Measurements from ENCODE around the gene MAGT1. TPM values are rescaled to one million over a fixed set of nuclear protein-coding genes. Genes with fewer than 3 reads are reported as not detected.
"Not testable (repeated sequence)": the region's sequence is repeated elsewhere in the genome, so short reads cannot be mapped to it uniquely, and the experiment has no call there.

The MAGT1 gene
- 10 to 100 TPM; 25.1 to 49.2 (median 34.2) TPM for total RNA-seq

DNA sequence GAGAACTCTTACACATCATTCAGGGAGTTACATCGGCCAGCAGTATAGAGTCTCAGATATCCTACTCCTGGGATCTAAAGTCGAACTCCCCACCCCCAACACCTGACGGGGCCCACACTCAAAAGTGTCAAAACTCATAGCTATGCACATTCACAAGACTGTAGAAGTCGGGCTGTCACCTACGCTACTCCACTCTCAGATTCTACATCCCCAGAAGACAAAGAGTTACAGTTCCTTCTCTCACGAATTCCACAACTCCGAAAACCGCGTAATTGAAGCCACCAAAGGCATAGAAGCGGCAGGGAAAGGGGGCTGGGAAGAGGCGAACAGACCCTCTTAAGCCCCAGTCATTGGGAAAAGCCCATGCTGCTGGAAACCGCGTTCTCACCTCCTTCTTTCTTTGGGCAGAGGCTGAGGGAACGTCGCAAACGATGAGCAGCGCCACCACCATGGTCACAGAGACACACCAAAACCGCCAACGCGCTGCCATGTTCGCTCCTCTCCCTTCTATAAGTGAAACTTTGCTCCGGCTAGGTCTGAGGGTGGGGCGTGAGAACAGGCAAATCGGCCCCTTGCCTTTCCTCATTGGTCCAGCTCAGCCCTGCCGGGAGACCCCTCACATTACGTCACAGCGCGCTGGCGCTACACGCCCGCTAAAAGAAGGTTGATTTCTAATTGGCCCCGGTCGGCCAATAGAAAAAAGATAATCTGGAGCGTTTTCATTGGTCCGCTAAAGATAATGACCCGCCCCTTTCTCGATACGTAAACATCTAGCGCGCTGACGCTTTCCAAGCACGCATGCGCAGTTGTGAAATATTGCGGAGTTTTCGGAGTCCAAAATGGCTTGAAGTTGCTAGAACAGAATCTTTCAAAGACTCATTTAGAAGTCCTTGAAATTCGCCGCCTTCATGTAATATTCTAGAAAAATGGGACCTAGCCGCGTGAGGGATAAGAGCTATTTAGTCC is at the start of gene MAGT1:
MAGT1 (minus strand) TSS at position 515 of the 966 bp plus-strand sequence; CDS start at position 490, 25 bp downstream.
- H3K36me3 ChIP-seq: no peaks in the 10 kb centered on the region
- intact Hi-C loops (cut with DNase I; ENCODE audit: low total_unique reads): no loop called here
- TF ChIP-seq POLR2A (IDR thresholded peaks at IDR 0.05) (peak; percentile 97), POLR2AphosphoS5 (IDR thresholded peaks at IDR 0.05) (peak; percentile 94 to 98 (median 98)), EP300 (IDR thresholded peaks at IDR 0.05; ENCODE audit: low read depth) (no peak)
- TF ChIP-seq, protein P1, sequence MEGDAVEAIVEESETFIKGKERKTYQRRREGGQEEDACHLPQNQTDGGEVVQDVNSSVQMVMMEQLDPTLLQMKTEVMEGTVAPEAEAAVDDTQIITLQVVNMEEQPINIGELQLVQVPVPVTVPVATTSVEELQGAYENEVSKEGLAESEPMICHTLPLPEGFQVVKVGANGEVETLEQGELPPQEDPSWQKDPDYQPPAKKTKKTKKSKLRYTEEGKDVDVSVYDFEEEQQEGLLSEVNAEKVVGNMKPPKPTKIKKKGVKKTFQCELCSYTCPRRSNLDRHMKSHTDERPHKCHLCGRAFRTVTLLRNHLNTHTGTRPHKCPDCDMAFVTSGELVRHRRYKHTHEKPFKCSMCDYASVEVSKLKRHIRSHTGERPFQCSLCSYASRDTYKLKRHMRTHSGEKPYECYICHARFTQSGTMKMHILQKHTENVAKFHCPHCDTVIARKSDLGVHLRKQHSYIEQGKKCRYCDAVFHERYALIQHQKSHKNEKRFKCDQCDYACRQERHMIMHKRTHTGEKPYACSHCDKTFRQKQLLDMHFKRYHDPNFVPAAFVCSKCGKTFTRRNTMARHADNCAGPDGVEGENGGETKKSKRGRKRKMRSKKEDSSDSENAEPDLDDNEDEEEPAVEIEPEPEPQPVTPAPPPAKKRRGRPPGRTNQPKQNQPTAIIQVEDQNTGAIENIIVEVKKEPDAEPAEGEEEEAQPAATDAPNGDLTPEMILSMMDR (IDR thresholded peaks at IDR 0.05): no peak
- DNase-seq: peak; percentile 93
- no peaks in the 10 kb centered on the region for H3K9me3 ChIP-seq
- 53% methylated on average over 49 of the region's 49 CpGs; no CpG with 5 or more reads in 1 of the 2 donors for WGBS, 2 donors (ENCODE audit: low coverage in 1 of 2)
- peaks cover 0 to 15% (median 4%) of the 10 kb centered on the region in 4 donors for H3K4me1 ChIP-seq
- H3K27ac ChIP-seq: peak within 1 kb of the TSS; percentile 82 to 98 (median 95)
- in situ Hi-C loops (cut with MboI; ENCODE audit: low pct_ligation_motif_present in 1 of 4, low pct_unique_long_range_greater_than_20kb in 1 of 4, low sequenced_read_pairs in 3 of 4): loop anchor here in 1 of 4 donors (10.0 to 25.0 kb wide), 2 partner anchors 110 to 258 kb away; partner anchors contain the start of gene ATRX
- no peaks in the 10 kb centered on the region for H3K27me3 ChIP-seq
- peak within 1 kb of the TSS; percentile 40 to 86 (median 59) for H3K4me3 ChIP-seq

DNA sequence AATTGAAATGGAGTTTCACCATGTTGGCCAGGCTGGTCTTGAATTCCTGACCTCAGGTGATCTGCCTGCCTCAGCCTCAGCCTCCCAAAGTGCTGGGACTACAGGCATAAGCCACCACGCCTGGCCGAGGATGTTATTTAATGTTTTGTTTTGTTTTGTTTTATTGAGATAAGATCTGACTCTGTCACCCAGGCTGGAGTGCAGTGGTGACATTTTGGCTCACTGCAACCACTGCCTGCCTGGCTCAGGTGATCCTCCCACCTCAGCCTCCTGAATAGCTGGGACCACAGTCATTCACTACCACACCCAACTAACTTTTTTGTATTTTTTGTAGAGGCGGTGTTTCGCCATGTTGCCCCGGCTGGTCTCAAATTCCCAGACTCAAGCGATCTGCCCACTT is 49.8 kb upstream of the MAGT1 start:
- H3K9me3 ChIP-seq; DNase-seq; in situ Hi-C loops (cut with MboI; ENCODE audit: low pct_ligation_motif_present in 1 of 4, low pct_unique_long_range_greater_than_20kb in 1 of 4, low sequenced_read_pairs in 3 of 4); H3K27me3 ChIP-seq; H3K27ac ChIP-seq; intact Hi-C loops (cut with DNase I; ENCODE audit: low total_unique reads); H3K4me3 ChIP-seq; H3K36me3 ChIP-seq; H3K4me1 ChIP-seq: not testable (repeated sequence)
- 92% methylated on average over 6 of the region's 6 CpGs; no CpG with 5 or more reads in 1 of the 2 donors for WGBS, 2 donors (ENCODE audit: low coverage in 1 of 2)

DNA sequence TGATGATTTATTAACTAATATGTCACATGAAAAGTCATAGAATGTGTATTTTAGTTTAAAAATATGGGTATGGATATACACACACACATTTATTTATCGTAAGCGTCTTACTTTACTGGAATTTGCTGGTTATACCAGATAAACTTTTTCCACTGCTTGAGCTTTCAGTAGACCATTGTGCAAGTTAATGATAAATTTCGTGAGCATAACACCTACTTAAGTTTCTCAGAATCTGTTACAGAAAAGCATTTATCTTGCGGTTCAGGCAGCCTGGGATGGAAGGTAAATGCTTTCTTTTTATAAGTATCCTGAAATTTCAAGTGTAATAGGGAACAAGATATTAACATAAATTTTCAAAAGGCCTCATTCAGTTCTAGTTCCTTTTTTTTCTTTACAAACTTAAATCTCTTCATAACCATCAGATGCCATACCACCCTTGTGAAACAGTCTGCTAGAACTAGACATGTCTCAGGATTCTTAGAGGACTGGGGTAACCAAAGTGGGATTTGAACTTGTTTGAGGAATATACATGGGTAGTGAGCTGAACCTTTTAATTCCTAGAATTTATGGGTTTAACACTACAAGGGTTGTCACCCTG is 42.9 kb upstream of the MAGT1 start:
- no peaks in the 10 kb centered on the region for H3K4me1 ChIP-seq
- no peaks in the 10 kb centered on the region for H3K27me3 ChIP-seq
- no peak overlapping the region for H3K4me3 ChIP-seq
- TF ChIP-seq POLR2A (IDR thresholded peaks at IDR 0.05) (no peak), EP300 (IDR thresholded peaks at IDR 0.05; ENCODE audit: low read depth) (no peak), POLR2AphosphoS5 (IDR thresholded peaks at IDR 0.05) (no peak)
- TF ChIP-seq, protein P1 (IDR thresholded peaks at IDR 0.05): no peak
- DNase-seq: no peak
- in situ Hi-C loops (cut with MboI; ENCODE audit: low pct_ligation_motif_present in 1 of 4, low pct_unique_long_range_greater_than_20kb in 1 of 4, low sequenced_read_pairs in 3 of 4) (no loop called here), intact Hi-C loops (cut with DNase I; ENCODE audit: low total_unique reads) (no loop called here)
- 78 to 87% methylated on average over 4 of the region's 4 CpGs for WGBS, 2 donors (ENCODE audit: low coverage in 1 of 2)
- H3K36me3 ChIP-seq: no peaks in the 10 kb centered on the region
- no peak overlapping the region for H3K27ac ChIP-seq
- no peaks in the 10 kb centered on the region for H3K9me3 ChIP-seq

DNA sequence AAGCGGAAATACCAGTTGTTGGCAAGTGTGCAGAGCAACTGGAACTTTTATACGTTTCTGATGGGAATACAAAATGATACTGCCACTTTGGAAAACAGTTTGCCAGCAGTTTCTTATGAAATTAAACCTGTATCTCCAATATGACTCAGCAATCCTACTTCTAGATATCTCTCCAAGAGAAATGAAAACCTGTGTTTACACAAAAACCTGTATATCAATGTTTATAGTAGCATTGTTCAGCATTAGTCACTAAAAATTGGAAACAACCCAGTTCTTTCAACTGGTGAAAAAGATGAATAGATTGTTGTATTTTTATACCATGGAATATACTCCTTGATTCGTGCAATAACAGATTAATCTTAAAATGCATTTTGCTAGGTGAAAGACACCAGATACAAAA is 42.1 kb upstream of the MAGT1 start:
- intact Hi-C loops (cut with DNase I; ENCODE audit: low total_unique reads): no loop called here
- Histone ChIP-seq H3K27ac (no peak overlapping the region), H3K4me3 (no peak overlapping the region), H3K36me3 (no peaks in the 10 kb centered on the region), H3K27me3 (no peaks in the 10 kb centered on the region), H3K9me3 (no peaks in the 10 kb centered on the region), H3K4me1 (no peaks in the 10 kb centered on the region)
- TF ChIP-seq EP300 (IDR thresholded peaks at IDR 0.05; ENCODE audit: low read depth) (no peak), POLR2AphosphoS5 (IDR thresholded peaks at IDR 0.05) (no peak), POLR2A (IDR thresholded peaks at IDR 0.05) (no peak)
- TF ChIP-seq, protein P1 (IDR thresholded peaks at IDR 0.05): no peak
- WGBS, 2 donors (ENCODE audit: low coverage in 1 of 2): 33 to 39% methylated on average over 1 to 3 of the region's 3 CpGs
- in situ Hi-C loops (cut with MboI; ENCODE audit: low pct_ligation_motif_present in 1 of 4, low pct_unique_long_range_greater_than_20kb in 1 of 4, low sequenced_read_pairs in 3 of 4): no loop called here
- DNase-seq: no peak
